ENCODE data around the gene AURKAIP1.

AURKAIP1 gene

DNA sequence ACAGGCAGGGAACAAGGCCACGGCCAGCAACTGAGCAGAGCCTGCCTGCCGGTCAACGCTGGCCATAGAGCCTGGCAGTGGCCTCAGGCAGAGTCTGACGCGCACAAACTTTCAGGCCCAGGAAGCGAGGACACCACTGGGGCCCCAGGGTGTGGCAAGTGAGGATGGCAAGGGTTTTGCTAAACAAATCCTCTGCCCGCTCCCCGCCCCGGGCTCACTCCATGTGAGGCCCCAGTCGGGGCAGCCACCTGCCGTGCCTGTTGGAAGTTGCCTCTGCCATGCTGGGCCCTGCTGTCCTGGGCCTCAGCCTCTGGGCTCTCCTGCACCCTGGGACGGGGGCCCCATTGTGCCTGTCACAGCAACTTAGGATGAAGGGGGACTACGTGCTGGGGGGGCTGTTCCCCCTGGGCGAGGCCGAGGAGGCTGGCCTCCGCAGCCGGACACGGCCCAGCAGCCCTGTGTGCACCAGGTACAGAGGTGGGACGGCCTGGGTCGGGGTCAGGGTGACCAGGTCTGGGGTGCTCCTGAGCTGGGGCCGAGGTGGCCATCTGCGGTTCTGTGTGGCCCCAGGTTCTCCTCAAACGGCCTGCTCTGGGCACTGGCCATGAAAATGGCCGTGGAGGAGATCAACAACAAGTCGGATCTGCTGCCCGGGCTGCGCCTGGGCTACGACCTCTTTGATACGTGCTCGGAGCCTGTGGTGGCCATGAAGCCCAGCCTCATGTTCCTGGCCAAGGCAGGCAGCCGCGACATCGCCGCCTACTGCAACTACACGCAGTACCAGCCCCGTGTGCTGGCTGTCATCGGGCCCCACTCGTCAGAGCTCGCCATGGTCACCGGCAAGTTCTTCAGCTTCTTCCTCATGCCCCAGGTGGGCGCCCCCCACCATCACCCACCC lies 43.7 kb downstream of the AURKAIP1 start, which contains the start of gene TAS1R3:
Gene TAS1R3 (plus strand): TSS at position 213 of the 898 bp plus-strand sequence. CDS start 66 bp downstream, at position 279.
- no peak for DNase-seq

GRCh38 chr1:1330366-1331067 lies 44.5 kb downstream of the AURKAIP1 start:
- no peak for DNase-seq

DNA sequence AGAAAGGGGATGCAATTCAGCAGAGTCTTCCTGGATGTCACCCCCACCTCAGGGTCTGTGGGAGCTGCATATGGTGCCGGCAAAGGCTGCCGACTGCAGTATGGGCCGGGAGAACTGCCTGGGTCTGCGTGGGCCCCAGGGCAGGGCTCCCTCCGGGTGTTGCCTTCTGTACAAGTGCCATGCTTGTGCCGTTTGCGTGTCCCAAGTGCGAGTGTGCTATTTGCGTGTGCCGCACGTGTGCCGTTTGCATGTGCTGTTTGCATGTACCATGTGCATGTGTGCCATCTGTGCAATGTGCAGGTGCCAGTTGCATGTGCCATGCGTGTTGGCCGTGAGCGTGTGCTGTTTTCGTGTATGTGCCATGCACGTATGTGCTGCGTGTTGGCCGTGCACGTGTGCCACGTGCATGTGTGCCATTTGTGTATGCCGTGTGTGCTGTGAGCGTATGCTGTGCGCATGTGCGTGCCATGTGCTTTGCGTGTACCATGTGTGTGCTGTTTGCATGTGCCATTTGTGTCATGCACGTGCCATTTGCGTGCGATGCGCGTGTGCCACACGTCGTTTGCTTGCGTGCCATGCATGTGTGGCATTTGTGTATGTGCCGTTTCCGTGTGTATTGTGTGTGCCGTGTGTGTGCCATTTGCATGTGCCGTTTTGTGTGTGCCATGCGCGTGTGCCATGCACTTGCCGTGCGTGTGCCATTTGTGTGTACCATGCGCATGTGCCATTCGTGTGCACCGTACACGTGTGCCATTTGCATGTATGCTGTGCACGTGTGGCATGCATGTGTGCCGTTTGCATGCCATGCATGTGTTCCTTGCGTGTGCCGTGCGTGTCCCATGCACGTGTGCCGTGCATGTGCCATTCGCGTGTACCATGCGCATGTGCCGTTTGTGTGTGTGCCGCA lies 45.5 kb downstream of the AURKAIP1 start:
- no peak for DNase-seq

- DNase-seq, result no peak
Measured at GRCh38 chr1:1328254-1328653, 46.8 kb downstream of the AURKAIP1 start.

DNA sequence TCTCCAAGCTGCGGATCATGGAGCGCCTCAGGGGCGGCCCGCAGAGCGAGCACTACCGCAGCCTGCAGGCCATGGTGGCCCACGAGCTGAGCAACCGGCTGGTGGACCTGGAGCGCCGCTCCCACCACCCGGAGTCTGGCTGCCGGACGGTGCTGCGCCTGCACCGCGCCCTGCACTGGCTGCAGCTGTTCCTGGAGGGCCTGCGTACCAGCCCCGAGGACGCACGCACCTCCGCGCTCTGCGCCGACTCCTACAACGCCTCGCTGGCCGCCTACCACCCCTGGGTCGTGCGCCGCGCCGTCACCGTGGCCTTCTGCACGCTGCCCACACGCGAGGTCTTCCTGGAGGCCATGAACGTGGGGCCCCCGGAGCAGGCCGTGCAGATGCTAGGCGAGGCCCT lies 47.7 kb downstream of the AURKAIP1 start:
- DNase-seq, result no peak

DNA sequence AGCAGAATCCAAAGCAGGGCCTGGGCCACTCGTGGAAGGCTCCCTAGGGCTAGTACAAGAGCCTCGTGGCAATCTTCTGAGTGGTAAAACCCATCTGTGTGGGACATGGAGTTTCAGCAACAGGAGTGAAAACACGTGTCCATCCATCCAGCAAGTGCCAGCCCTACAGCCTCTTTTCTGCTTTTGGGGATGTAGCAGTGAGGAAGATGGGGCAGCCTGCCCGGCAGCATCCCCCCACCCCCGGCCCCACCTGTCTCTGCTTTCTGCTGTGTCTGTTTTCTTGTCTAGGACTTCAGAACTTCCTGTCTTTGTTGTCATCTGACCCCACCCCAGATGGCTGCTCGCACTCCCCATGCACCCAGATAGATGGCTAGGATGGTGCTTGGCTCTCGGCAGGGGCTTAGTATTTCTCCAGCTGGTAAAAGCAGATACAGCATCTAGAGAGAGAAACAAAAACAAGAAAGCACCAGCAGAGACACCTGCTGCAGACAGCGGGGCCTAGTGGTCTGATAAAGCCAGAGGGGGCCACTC lies 48.9 kb downstream of the AURKAIP1 start:
- DNase-seq, result no peak

GRCh38 chr1:1325288-1326074 lies 49.5 kb downstream of the AURKAIP1 start:
- DNase-seq, result no peak

- DNase-seq, result peak; percentile 95
Measured at GRCh38 chr1:1324524-1325287, 50.3 kb downstream of the AURKAIP1 start, which contains the start of the genes CPTP and INTS11. Gene CPTP (plus strand): TSS chr1:1324802. CDS start chr1:1326911, 2,109 bp downstream. Gene INTS11 (minus strand): TSS chr1:1324660. CDS start chr1:1324608, 52 bp downstream.

DNA sequence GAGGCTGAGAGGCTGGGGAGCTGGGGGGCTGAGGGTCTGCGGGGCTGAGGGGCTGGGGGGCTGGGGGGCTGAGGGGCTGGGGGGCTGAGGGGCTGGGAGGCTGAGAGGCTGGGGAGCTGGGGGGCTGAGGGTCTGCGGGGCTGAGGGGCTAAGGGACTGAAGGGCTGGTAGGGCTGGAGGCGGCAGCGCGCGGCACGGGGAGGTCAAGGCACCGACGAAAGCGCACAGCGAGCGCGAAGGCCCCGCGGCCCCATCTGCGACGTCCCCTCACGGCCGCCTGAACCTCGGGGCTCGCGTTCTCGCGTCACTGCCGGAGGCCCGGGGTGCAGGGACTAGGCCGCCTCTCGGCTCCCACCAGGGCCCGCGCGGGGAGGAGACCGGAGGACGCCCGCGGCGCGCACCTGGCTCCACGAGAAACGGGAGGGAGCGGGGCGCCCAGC lies 50.9 kb downstream of the AURKAIP1 start:
- DNase-seq, result no peak
